Tibial nerve (tissue), 4 donors: ENCODE measurements around the gene ABHD15. TPM values are rescaled to one million over a fixed set of nuclear protein-coding genes. Genes with fewer than 3 reads are reported as not detected.

Source experiments
- DNase-seq, 2 donors: peaks; one replicate each; pipeline ENCODE4 v3.0.0-alpha.2; 2019; ENCODE audit warnings: low spot score in 2 of 2
- H3K27ac ChIP-seq, 4 donors: fragments of 200-600 bp; sonication (generic) in 3 of 4; one replicate each; pipeline ENCODE4 v1.5.1; 2017 to 2019; ENCODE audit warnings: mild to moderate bottlenecking in 1 of 4
- H3K27me3 ChIP-seq, 2 donors: fragments of 200-600 bp; sonication (generic) in 1 of 2; one replicate each; pipeline versions ENCODE4 v1.5.1 to v1.6.0; 2017 to 2019
- H3K36me3 ChIP-seq, 3 donors: fragments of 200-600 bp; sonication (generic); one replicate each; pipeline ENCODE4 v1.5.1; 2018 to 2019
- H3K4me1 ChIP-seq, 4 donors: fragments of 200-600 bp; sonication (generic) in 3 of 4; one replicate each; pipeline ENCODE4 v1.5.1; 2017 to 2019
- H3K4me3 ChIP-seq, 4 donors: fragments of 200-600 bp; sonication (generic) in 3 of 4; one replicate each; pipeline ENCODE4 v1.5.1; 2017 to 2019; ENCODE audit warnings: mild to moderate bottlenecking in 1 of 4, moderate library complexity in 1 of 4
- H3K9me3 ChIP-seq, 4 donors: fragments of 200-600 bp; sonication (generic) in 3 of 4; one replicate each; pipeline ENCODE4 v1.5.1; 2017 to 2019
- EP300 ChIP-seq, 2 donors: sonication (generic); formaldehyde crosslinking; IDR thresholded peaks; one replicate each; pipeline ENCODE4 v1.6.1; 2017; ENCODE audit warnings: antibody characterized with exemption in 2 of 2, mild to moderate bottlenecking in 1 of 2
- POLR2A ChIP-seq, 2 donors: fragments of 450-650 bp; IDR thresholded peaks; one replicate each; pipeline ENCODE4 v1.6.1; 2017; ENCODE audit warnings: antibody characterized with exemption in 2 of 2, mild to moderate bottlenecking in 2 of 2, moderate library complexity in 2 of 2
- WGBS, 2 donors: methylation state at CpG; one replicate each; pipeline ENCODE4 v1.1.5; 2018; 5-methylcytosine and 5-hydroxymethylcytosine counted together
- total RNA-seq, 4 donors: library from RNA; depleted of rRNA; stranded (reverse); fragments of >200 nt; gene quantifications; one replicate each; pipeline ENCODE4 v1.1.0, GENCODE V29; 2016
- TF ChIP-seq, protein P1 (sequence below), 5 experiments: fragments of 200-600 bp in 3 of 5; fragments of 450-650 bp in 2 of 5; sonication (generic) in 3 of 5; IDR thresholded peaks; one replicate each; pipeline ENCODE4 v1.5.1; 2016 to 2019; ENCODE audit warnings: antibody characterized with exemption in 5 of 5, mild to moderate bottlenecking in 3 of 5, moderate library complexity in 2 of 5

ABHD15 gene
- total RNA-seq, 4 donors from 2014 or later, result 25.7 to 32.7 (median 30.3) TPM

DNA sequence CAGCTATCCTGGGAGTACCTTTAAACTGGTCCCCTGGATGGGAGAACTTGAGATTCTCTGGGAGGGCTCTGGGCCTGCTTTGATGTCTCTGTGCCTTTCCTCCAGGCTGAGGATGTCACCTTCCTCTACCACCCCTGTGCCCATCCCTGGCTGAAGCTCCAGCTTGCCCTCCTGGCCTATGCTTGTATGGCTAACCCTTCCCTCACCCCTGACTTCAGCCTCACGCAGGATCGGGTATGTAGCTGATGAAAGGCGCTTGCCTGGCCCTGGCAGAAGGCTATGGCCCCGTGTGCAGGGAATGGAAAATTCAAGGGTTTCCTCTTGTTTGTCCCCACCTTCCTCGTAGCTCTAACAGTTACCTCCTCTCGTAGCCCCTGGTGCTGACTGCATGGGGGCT is 4.6 kb upstream of the ABHD15 start:
- no peaks in the 10 kb centered on the region for H3K27me3 ChIP-seq
- H3K27ac ChIP-seq, result peak overlapping the region in 3 of 4 donors; percentile 18 to 90 (median 69)
- TF ChIP-seq, protein P1, sequence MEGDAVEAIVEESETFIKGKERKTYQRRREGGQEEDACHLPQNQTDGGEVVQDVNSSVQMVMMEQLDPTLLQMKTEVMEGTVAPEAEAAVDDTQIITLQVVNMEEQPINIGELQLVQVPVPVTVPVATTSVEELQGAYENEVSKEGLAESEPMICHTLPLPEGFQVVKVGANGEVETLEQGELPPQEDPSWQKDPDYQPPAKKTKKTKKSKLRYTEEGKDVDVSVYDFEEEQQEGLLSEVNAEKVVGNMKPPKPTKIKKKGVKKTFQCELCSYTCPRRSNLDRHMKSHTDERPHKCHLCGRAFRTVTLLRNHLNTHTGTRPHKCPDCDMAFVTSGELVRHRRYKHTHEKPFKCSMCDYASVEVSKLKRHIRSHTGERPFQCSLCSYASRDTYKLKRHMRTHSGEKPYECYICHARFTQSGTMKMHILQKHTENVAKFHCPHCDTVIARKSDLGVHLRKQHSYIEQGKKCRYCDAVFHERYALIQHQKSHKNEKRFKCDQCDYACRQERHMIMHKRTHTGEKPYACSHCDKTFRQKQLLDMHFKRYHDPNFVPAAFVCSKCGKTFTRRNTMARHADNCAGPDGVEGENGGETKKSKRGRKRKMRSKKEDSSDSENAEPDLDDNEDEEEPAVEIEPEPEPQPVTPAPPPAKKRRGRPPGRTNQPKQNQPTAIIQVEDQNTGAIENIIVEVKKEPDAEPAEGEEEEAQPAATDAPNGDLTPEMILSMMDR (IDR thresholded peaks at IDR 0.05), result no peak
- TF ChIP-seq EP300 (IDR thresholded peaks at IDR 0.05), result no peak
- TF ChIP-seq POLR2A (IDR thresholded peaks at IDR 0.05), result no peak
- H3K4me3 ChIP-seq, result no peak overlapping the region
- peaks cover 0 to 33% (median 6%) of the 10 kb centered on the region in 3 donors for H3K36me3 ChIP-seq
- WGBS, 2 donors, result 60 to 68% methylated on average over 6 of the region's 6 CpGs
- DNase-seq, result no peak
- H3K4me1 ChIP-seq, result peaks cover 0 to 61% (median 24%) of the 10 kb centered on the region in 4 donors
- no peaks in the 10 kb centered on the region for H3K9me3 ChIP-seq

DNA sequence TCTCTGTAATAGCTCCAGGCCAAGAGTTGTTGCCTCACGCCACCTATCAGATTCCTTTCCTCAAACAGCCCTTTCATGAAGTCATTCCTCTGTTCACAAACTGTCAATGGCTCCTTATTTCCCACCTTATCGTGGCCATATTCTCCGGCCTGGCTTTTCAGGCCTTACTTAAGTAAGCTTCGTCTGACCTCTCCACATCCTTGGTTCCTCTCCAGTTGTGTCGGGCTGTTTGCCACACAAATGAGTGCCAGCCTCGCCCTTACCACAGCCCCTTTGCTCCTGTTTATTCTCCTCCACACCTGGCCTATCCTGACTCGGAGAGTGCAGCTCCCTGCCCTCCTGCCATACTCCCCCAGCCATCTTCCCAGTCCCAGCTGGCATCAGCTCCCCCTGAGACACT is 3.7 kb upstream of the ABHD15 start:
- TF ChIP-seq, protein P1 (IDR thresholded peaks at IDR 0.05), result no peak
- TF ChIP-seq POLR2A (IDR thresholded peaks at IDR 0.05) (no peak), EP300 (IDR thresholded peaks at IDR 0.05) (no peak)
- Histone ChIP-seq H3K36me3 (peaks cover 0 to 23% (median 0%) of the 10 kb centered on the region in 3 donors), H3K27ac (peak overlapping the region in 2 of 4 donors; percentile 61 to 90), H3K9me3 (no peaks in the 10 kb centered on the region), H3K4me3 (no peak overlapping the region), H3K4me1 (peaks cover 0 to 67% (median 27%) of the 10 kb centered on the region in 4 donors), H3K27me3 (no peaks in the 10 kb centered on the region)
- peak in 1 of 2 donors; percentile 10 for DNase-seq
- 57 to 65% methylated on average over 7 of the region's 7 CpGs for WGBS, 2 donors

DNA sequence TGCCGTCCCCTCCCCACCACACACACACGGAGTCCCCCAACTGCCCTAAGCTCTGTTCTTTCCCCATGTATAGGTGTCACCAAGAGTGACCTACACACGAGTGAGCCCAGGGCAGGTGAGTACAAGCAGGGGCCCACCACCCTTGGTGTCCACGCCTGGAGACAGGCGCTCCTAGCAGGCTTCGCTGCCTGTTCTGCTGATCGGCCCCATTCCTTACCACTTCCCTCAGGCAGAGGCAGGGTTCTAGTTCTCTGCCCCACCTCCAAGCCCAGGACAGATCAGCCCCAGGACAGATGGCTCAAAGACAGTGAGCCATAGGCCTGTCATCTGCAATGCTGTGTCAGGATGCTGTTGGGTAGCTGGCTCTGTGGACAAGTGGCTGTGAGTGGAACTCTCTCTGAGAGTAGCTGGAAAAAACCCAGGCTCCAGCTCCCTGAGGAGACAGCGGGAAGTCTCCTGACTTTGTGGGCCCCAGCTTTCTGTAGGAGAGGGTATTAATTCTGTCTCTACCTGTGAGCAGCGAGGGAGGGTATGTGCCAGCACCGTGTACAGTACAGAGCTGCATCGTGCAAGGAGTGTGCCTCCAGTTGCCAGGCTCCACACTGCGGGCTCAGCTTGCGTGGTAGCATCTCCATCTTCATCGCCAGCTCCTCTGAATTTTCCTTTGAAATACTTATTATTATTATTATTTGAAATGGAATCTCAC is 2.6 kb upstream of the ABHD15 start:
- 58 to 61% methylated on average over 14 of the region's 14 CpGs for WGBS, 2 donors
- Histone ChIP-seq H3K4me1 (peaks cover 0 to 72% (median 36%) of the 10 kb centered on the region in 4 donors), H3K27me3 (no peaks in the 10 kb centered on the region), H3K36me3 (peaks cover 0 to 12% (median 0%) of the 10 kb centered on the region in 3 donors), H3K27ac (peak overlapping the region; percentile 69 to 94 (median 91)), H3K4me3 (peak overlapping the region; percentile 39 to 82 (median 81)), H3K9me3 (no peaks in the 10 kb centered on the region)
- DNase-seq, result peak in 1 of 2 donors; percentile 12
- TF ChIP-seq EP300 (IDR thresholded peaks at IDR 0.05) (no peak), POLR2A (IDR thresholded peaks at IDR 0.05) (no peak)
- TF ChIP-seq, protein P1 (IDR thresholded peaks at IDR 0.05), result no peak

DNA sequence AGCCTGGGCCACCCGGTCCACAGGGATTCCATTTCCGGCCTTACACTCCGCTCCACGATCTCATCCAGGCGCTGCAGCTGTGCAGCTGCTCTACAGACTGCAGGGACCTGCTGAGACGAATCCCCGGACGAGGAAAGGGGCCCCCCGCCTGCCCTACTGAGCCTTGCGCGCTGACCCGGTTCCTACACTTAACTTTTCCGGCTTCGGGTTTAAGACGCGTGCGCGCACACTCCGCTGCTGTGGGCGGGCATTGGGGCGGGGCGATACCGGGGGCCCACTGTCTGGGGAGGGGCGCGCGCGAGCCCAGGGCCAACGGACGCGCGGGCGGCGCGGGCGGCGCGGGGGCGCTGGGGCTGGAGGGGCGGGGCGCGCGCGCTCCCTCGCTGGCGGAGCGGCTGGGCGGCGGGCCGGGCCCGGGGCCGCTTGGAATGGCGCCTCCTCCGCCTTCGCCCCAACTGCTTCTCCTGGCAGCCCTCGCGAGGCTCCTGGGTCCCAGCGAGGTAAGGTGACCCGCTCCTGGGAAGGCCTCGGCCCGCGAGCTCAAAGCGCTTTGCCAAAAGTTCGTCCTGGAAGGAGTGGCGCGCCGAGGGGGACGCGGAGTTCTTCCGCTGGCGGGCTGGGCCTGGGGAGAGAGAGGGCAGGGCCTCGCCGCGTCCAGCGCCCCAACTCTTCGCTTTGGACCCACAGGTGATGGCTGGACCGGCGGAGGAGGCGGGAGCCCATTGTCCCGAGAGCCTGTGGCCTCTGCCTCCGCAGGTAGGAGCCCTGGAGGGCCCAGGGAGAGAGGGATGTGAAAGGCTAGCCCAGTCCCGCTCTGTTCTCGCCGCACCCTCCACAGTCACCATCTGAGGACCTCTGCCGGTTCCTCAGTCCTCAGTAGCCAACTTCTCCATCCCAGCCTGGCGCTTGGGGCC is 1.8 kb upstream of the ABHD15 start, which contains the start of gene TP53I13:
Gene TP53I13, plus strand, starts transcription at position 371 of the 914 bp plus-strand sequence. Its CDS starts 58 bp downstream, at position 429.
- 2 to 5% methylated on average over 25 to 37 of the region's 85 CpGs for WGBS, 2 donors
- H3K36me3 ChIP-seq, result peaks cover 0 to 4% (median 0%) of the 10 kb centered on the region in 3 donors
- peak within 1 kb of the TSS; percentile 39 to 82 (median 81) for H3K4me3 ChIP-seq
- TF ChIP-seq EP300 (IDR thresholded peaks at IDR 0.05) (peak in 1 of 2 donors; percentile 66), POLR2A (IDR thresholded peaks at IDR 0.05) (peak; percentile 32 to 72)
- TF ChIP-seq, protein P1 (IDR thresholded peaks at IDR 0.05), result no peak
- DNase-seq, result peak; percentile 79 to 80
- no peaks in the 10 kb centered on the region for H3K9me3 ChIP-seq
- peaks cover 0 to 72% (median 41%) of the 10 kb centered on the region in 4 donors for H3K4me1 ChIP-seq
- no peaks in the 10 kb centered on the region for H3K27me3 ChIP-seq
- H3K27ac ChIP-seq, result peak within 1 kb of the TSS; percentile 69 to 94 (median 91)
